GM23338 (cell line): ENCODE results near the gene CCBE1. TPM values are rescaled to one million over a fixed set of nuclear protein-coding genes. Genes with fewer than 3 reads are reported as not detected.

Experiments used
- ATAC-seq: fragments of 200-7000 bp; cut with Tn5 transposase; 3 replicates; pipeline ENCODE4 v1.9.1; 2020
- DNase-seq: peaks from one replicate; pipeline ENCODE4 v3.0.0-alpha.2; 2015; ENCODE audit warnings: low spot score
- H2AFZ ChIP-seq: fragments of 200-600 bp; sonication (generic); 2 replicates; pipeline ENCODE4 v1.8.0; 2016; ENCODE audit warnings: antibody characterized with exemption, mild to moderate bottlenecking, moderate library complexity
- H3F3A ChIP-seq: fragments of 200-600 bp; sonication (generic); replicated peaks from 2 replicates; pipeline ENCODE4 v1.8.0; 2017; ENCODE audit warnings: antibody characterized with exemption, mixed run types, low read depth
- H3K27ac ChIP-seq: fragments of 200-600 bp; sonication (generic); 2 replicates; pipeline ENCODE4 v1.6.1; 2016; ENCODE audit warnings: low read depth
- H3K27me3 ChIP-seq: fragments of 200-600 bp; sonication (generic); 2 replicates; pipeline ENCODE4 v1.8.0; 2016; ENCODE audit warnings: mild to moderate bottlenecking, mixed run types, moderate library complexity; ENCODE audit not compliant: insufficient read depth
- H3K36me3 ChIP-seq: fragments of 200-600 bp; sonication (generic); 2 replicates; pipeline ENCODE4 v1.8.0; 2016; ENCODE audit warnings: mild to moderate bottlenecking; ENCODE audit not compliant: insufficient read depth
- H3K4me1 ChIP-seq: fragments of 200-600 bp; sonication (generic); 2 replicates; pipeline ENCODE4 v1.8.0; 2016; ENCODE audit warnings: mild to moderate bottlenecking, moderate library complexity; ENCODE audit not compliant: insufficient read depth
- H3K4me2 ChIP-seq: fragments of 200-600 bp; sonication (generic); 2 replicates; pipeline ENCODE4 v1.7.1; 2017; ENCODE audit warnings: mixed run types
- H3K4me3 ChIP-seq: fragments of 200-600 bp; sonication (generic); 2 replicates; pipeline ENCODE4 v1.6.1; 2016; ENCODE audit warnings: mixed run types
- H3K79me2 ChIP-seq: fragments of 200-600 bp; sonication (generic); replicated peaks from 2 replicates; pipeline ENCODE4 v1.8.0; 2017; ENCODE audit warnings: mild to moderate bottlenecking; ENCODE audit not compliant: insufficient read depth
- H3K9me2 ChIP-seq: fragments of 200-600 bp; sonication (generic); 2 replicates; pipeline ENCODE4 v1.8.0; 2017; ENCODE audit not compliant: insufficient read depth
- H4K20me1 ChIP-seq: fragments of 200-600 bp; sonication (generic); replicated peaks from 2 replicates; pipeline ENCODE4 v1.8.0; 2017; ENCODE audit warnings: mild to moderate bottlenecking; ENCODE audit not compliant: insufficient read depth
- H3K27ac Mint-ChIP-seq: 2 replicates; pipeline ENCODE4 v1.8.0; 2020; ENCODE audit warnings: inconsistent platforms, mild to moderate bottlenecking, moderate library complexity, mixed read lengths
- H3K27me3 Mint-ChIP-seq: 3 replicates; pipeline ENCODE4 v1.8.0; 2022; ENCODE audit warnings: low read depth, mild to moderate bottlenecking, moderate library complexity, mixed read lengths, inconsistent platforms; ENCODE audit not compliant: insufficient read depth, poor library complexity
- H3K36me3 Mint-ChIP-seq: 3 replicates; pipeline ENCODE4 v1.8.0; 2021; ENCODE audit warnings: low read depth, mild to moderate bottlenecking, inconsistent platforms, moderate library complexity, mixed read lengths
- H3K4me1 Mint-ChIP-seq: 3 replicates; pipeline ENCODE4 v1.8.0; 2020; ENCODE audit warnings: mild to moderate bottlenecking, inconsistent platforms, mixed read lengths
- H3K4me3 Mint-ChIP-seq: 3 replicates; pipeline ENCODE4 v1.8.0; 2021; ENCODE audit warnings: moderate library complexity, mild to moderate bottlenecking, inconsistent platforms, mixed read lengths
- H3K9me3 Mint-ChIP-seq: 3 replicates; pipeline ENCODE4 v1.8.0; 2020; ENCODE audit warnings: moderate library complexity, mild to moderate bottlenecking, inconsistent platforms, mixed read lengths
- CREB1 ChIP-seq: fragments of 250-450 bp; sonication (Bioruptor Pico); IDR thresholded peaks from 2 replicates; pipeline ENCODE4 v1.5.0; 2020; ENCODE audit warnings: low read depth, mild to moderate bottlenecking, moderate library complexity
- EZH2phosphoT487 ChIP-seq: fragments of 200-600 bp; sonication (generic); IDR thresholded peaks from one replicate; pipeline ENCODE4 v1.8.1; 2018; ENCODE audit warnings: antibody characterized with exemption; ENCODE audit not compliant: unreplicated experiment
- JUNB ChIP-seq: IDR thresholded peaks from one replicate; pipeline ENCODE4 v1.6.1; 2016; ENCODE audit warnings: antibody characterized with exemption; ENCODE audit not compliant: unreplicated experiment
- NANOG ChIP-seq: IDR thresholded peaks from 2 replicates; pipeline ENCODE4 v1.6.1; 2016; ENCODE audit warnings: antibody characterized with exemption, borderline replicate concordance
- POLR2AphosphoS5 ChIP-seq: IDR thresholded peaks from 2 replicates; pipeline ENCODE4 v1.6.1; 2016; ENCODE audit warnings: antibody characterized with exemption, low read depth
- STAT1 ChIP-seq: IDR thresholded peaks from one replicate; pipeline ENCODE4 v1.6.1; 2016; ENCODE audit warnings: antibody characterized with exemption; ENCODE audit not compliant: unreplicated experiment
- ZNF114 ChIP-seq: fragments of 250-450 bp; sonication (Bioruptor Pico); IDR thresholded peaks from 2 replicates; pipeline ENCODE4 v1.5.0; 2020; ENCODE audit warnings: mild to moderate bottlenecking, moderate library complexity
- ZNF331 ChIP-seq: fragments of 250-450 bp; sonication (Bioruptor Pico); IDR thresholded peaks from 2 replicates; pipeline ENCODE4 v1.5.0; 2020; ENCODE audit warnings: low read depth, mild to moderate bottlenecking, moderate library complexity
- polyA plus RNA-seq: library from polyadenylated mRNA; unstranded; fragments of >200 nt; fragmentation: Nextera tagmentation; extraction: Ambion mirVana; gene quantifications from 2 replicates; pipeline ENCODE4 v1.2.1, GENCODE V29; 2016
- total RNA-seq: library from RNA; depleted of rRNA; stranded (reverse); fragments of >200 nt; shearing (Covaris generic); gene quantifications from 2 replicates; pipeline ENCODE4 v1.2.3, GENCODE V29; 2014
- TF ChIP-seq, protein P1 (sequence below), 2 experiments: fragments of 200-600 bp in 1 of 2; sonication (generic) in 1 of 2; conservative IDR thresholded peaks; 2 replicates each; pipeline versions ENCODE4 v1.5.1 to v1.6.1; 2016 to 2017; ENCODE audit warnings: antibody characterized with exemption in 2 of 2, low read depth in 2 of 2, mild to moderate bottlenecking in 2 of 2, moderate library complexity in 1 of 2
- TF ChIP-seq, protein P2 (sequence below): IDR thresholded peaks from one replicate; pipeline ENCODE4 v1.6.1; 2018; ENCODE audit warnings: antibody characterized with exemption; ENCODE audit not compliant: unreplicated experiment

The CCBE1 gene
- total and polyA plus RNA-seq, 2 experiments from 2014 or later, result 2.1 to 2.6 TPM

DNA sequence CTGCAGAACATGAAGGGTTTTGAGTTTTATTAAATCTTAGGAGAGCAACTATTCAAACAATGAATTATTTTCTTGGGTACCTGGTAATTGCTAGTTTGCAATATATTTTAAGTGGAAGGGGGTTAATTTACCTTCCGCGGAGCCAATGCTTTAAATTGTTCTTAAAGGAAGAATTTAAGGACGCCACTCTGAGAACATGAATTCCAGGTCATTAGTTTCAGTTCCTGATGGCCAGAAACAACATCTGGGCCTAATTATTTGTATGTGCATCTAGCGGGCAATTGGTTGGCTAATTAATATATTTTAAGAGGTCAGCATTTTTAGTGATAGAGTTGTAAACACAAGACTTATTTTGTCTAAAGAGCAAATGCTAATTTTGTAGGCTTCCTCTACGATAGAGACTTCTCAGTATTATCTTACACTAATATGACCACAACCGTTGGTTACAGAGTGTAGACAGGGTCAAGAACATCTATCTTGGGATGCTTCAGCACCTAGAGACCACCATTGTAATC lies 40.8 kb downstream of the CCBE1 start (continued):
- TF ChIP-seq, protein P1, sequence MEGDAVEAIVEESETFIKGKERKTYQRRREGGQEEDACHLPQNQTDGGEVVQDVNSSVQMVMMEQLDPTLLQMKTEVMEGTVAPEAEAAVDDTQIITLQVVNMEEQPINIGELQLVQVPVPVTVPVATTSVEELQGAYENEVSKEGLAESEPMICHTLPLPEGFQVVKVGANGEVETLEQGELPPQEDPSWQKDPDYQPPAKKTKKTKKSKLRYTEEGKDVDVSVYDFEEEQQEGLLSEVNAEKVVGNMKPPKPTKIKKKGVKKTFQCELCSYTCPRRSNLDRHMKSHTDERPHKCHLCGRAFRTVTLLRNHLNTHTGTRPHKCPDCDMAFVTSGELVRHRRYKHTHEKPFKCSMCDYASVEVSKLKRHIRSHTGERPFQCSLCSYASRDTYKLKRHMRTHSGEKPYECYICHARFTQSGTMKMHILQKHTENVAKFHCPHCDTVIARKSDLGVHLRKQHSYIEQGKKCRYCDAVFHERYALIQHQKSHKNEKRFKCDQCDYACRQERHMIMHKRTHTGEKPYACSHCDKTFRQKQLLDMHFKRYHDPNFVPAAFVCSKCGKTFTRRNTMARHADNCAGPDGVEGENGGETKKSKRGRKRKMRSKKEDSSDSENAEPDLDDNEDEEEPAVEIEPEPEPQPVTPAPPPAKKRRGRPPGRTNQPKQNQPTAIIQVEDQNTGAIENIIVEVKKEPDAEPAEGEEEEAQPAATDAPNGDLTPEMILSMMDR (conservative IDR thresholded peaks at IDR 0.05; ENCODE audit: low read depth in 2 of 2), result no peak
- no peak for TF ChIP-seq EZH2phosphoT487
- TF ChIP-seq POLR2AphosphoS5, result no peak
- TF ChIP-seq, protein P2, sequence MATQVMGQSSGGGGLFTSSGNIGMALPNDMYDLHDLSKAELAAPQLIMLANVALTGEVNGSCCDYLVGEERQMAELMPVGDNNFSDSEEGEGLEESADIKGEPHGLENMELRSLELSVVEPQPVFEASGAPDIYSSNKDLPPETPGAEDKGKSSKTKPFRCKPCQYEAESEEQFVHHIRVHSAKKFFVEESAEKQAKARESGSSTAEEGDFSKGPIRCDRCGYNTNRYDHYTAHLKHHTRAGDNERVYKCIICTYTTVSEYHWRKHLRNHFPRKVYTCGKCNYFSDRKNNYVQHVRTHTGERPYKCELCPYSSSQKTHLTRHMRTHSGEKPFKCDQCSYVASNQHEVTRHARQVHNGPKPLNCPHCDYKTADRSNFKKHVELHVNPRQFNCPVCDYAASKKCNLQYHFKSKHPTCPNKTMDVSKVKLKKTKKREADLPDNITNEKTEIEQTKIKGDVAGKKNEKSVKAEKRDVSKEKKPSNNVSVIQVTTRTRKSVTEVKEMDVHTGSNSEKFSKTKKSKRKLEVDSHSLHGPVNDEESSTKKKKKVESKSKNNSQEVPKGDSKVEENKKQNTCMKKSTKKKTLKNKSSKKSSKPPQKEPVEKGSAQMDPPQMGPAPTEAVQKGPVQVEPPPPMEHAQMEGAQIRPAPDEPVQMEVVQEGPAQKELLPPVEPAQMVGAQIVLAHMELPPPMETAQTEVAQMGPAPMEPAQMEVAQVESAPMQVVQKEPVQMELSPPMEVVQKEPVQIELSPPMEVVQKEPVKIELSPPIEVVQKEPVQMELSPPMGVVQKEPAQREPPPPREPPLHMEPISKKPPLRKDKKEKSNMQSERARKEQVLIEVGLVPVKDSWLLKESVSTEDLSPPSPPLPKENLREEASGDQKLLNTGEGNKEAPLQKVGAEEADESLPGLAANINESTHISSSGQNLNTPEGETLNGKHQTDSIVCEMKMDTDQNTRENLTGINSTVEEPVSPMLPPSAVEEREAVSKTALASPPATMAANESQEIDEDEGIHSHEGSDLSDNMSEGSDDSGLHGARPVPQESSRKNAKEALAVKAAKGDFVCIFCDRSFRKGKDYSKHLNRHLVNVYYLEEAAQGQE, result no peak
- TF ChIP-seq ZNF331 (CRISPR knock-in tag), result no peak
- TF ChIP-seq NANOG, result no peak
- TF ChIP-seq STAT1, result no peak
- no peak for TF ChIP-seq CREB1
- no peak for TF ChIP-seq ZNF114 (CRISPR knock-in tag)

DNA sequence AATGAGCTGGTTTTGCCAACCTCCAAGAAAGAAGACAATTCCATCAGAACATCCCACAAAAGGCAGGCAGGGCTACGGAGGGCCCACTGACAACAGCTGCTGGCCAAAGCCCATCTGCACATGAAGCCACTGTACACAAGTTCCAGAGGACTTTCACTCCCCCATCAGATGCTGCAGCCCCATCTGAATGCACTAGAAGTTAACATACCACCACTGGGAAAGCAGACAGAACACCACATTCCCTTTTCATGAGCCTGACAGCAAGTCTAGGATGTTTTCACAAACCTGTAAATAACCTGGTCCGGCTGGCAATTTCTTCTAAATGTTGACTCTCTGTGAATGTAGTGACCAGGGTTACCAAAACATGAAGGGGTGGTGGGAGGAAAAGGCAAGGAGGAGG lies 41.5 kb downstream of the CCBE1 start:
- TF ChIP-seq, protein P2, result no peak
- TF ChIP-seq NANOG (no peak), ZNF331 (CRISPR knock-in tag) (no peak), POLR2AphosphoS5 (no peak), JUNB (no peak), STAT1 (no peak), CREB1 (no peak)
- Histone ChIP-seq H3K27ac (no peak overlapping the region), H3F3A (no peaks in the 10 kb centered on the region), H3K79me2 (no peaks in the 10 kb centered on the region), H3K9me2 (no peaks in the 10 kb centered on the region), H4K20me1 (no peaks in the 10 kb centered on the region), H3K4me1 (no peaks in the 10 kb centered on the region), H2AFZ (no peak overlapping the region), H3K4me3 (no peak overlapping the region), H3K27me3 (no peaks in the 10 kb centered on the region), H3K4me2 (no peak overlapping the region), H3K36me3 (no peaks in the 10 kb centered on the region)
- Mint-ChIP-seq H3K36me3 (no peaks in the 10 kb centered on the region), H3K9me3 (no peaks in the 10 kb centered on the region), H3K4me1 (peaks cover 5% of the 10 kb centered on the region), H3K27ac (no peak overlapping the region), H3K4me3 (no peak overlapping the region), H3K27me3 (peaks cover under 1% of the 10 kb centered on the region)
- ATAC-seq, result no peak
- DNase-seq, result no peak
